Measurements from ENCODE around the gene CPT1B.

DNA sequence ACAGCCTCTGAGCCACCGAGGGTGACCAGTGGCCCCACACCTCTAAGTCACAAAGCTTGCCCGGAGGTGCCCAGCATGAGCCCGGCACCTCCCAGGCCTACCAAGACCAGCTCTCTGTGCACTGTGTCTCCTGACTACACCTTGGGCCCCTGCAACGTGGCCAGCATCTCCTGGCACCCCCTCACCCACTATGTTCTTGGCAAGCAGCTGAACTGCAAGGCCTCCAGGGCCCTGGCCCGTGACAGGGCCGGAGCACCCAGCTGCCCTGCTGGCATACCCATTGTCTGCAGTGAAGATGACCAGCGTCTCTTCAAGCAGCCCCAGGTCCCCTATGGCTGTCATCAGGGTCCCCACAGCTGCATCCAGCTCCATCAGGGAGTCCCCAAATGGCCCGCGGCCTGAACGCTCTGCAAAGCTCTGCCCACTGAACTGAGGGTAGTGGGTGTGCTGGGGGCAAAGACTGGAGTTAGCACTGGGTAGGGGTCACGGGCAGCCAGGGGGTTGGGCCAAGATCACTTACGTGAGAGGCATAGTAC lies 48.2 kb upstream of the CPT1B start:
- no peak for TF ChIP-seq EP300 (IDR thresholded peaks at IDR 0.05)
- TF ChIP-seq, protein P1, sequence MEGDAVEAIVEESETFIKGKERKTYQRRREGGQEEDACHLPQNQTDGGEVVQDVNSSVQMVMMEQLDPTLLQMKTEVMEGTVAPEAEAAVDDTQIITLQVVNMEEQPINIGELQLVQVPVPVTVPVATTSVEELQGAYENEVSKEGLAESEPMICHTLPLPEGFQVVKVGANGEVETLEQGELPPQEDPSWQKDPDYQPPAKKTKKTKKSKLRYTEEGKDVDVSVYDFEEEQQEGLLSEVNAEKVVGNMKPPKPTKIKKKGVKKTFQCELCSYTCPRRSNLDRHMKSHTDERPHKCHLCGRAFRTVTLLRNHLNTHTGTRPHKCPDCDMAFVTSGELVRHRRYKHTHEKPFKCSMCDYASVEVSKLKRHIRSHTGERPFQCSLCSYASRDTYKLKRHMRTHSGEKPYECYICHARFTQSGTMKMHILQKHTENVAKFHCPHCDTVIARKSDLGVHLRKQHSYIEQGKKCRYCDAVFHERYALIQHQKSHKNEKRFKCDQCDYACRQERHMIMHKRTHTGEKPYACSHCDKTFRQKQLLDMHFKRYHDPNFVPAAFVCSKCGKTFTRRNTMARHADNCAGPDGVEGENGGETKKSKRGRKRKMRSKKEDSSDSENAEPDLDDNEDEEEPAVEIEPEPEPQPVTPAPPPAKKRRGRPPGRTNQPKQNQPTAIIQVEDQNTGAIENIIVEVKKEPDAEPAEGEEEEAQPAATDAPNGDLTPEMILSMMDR (IDR thresholded peaks at IDR 0.05) = no peak

All from sigmoid colon (tissue), 4 donors.